HepG2 (cell line): ENCODE results near the gene FOXA3. TPM values are rescaled to one million over a fixed set of nuclear protein-coding genes. Genes with fewer than 3 reads are reported as not detected.

Source experiments
- ATF7 ChIP-seq, 2 experiments: fragments of 450-650 bp in 1 of 2; sonication (generic) in 1 of 2; formaldehyde crosslinking in 1 of 2; IDR thresholded peaks; 2 replicates each; pipeline versions ENCODE4 v1.4.0 to v1.6.1; 2016 to 2020; ENCODE audit warnings: antibody characterized with exemption in 1 of 2, mild to moderate bottlenecking in 1 of 2, missing genetic modification reagents in 1 of 2
- ATRX ChIP-seq: sonication (generic); formaldehyde crosslinking; IDR thresholded peaks from 2 replicates; pipeline ENCODE4 v1.4.0; 2020; ENCODE audit warnings: missing genetic modification reagents, borderline replicate concordance
- REPIN1 ChIP-seq: sonication (generic); formaldehyde crosslinking; IDR thresholded peaks from 2 replicates; pipeline ENCODE4 v1.8.0; 2022; ENCODE audit warnings: missing genetic modification reagents, low read depth, mild to moderate bottlenecking, borderline replicate concordance
- RERE ChIP-seq: IDR thresholded peaks from 2 replicates; pipeline ENCODE4 v1.6.1; 2016; ENCODE audit warnings: low read depth, missing genetic modification reagents, missing compliant biosample characterization
- SNRNP70 ChIP-seq: fragments of 200-400 bp; formaldehyde crosslinking; IDR thresholded peaks from 2 replicates; pipeline ENCODE4 v1.6.1; 2017; ENCODE audit warnings: mild to moderate bottlenecking, low read depth, low read length, moderate library complexity
- ZMAT3 ChIP-seq: sonication (generic); formaldehyde crosslinking; conservative IDR thresholded peaks from 2 replicates; pipeline ENCODE4 v1.7.0; 2021; ENCODE audit warnings: missing genetic modification reagents
- ZNF292 ChIP-seq: sonication (generic); formaldehyde crosslinking; IDR thresholded peaks from 2 replicates; pipeline ENCODE4 v1.8.1; 2022; ENCODE audit warnings: mild to moderate bottlenecking, low read depth, missing genetic modification reagents, borderline replicate concordance
- ZNF652 ChIP-seq: IDR thresholded peaks from 2 replicates; pipeline ENCODE4 v1.6.1; 2016; ENCODE audit warnings: low read depth, borderline replicate concordance
- polyA plus RNA-seq, 8 experiments: library from polyadenylated mRNA; depleted of rRNA in 3 of 8; stranded (reverse) in 7 of 8; unstranded in 1 of 8; fragments of >200 nt; fragmentation: Illumina TruSeq in 4 of 8; extraction: Trizol in 4 of 8; gene quantifications; 2 replicates each; pipeline versions ENCODE4 v1.2.1 to v1.2.3, GENCODE V29; 2011 to 2016; ENCODE audit warnings: low read depth in 4 of 8, missing spikeins in 1 of 8, mixed read lengths in 1 of 8; ENCODE audit not compliant: insufficient read depth in 1 of 8
- total RNA-seq, 5 experiments: library from RNA; depleted of rRNA; stranded (reverse); fragments of >200 nt; fragmentation: Illumina TruSeq; extraction: Trizol; gene quantifications; 2 replicates each; pipeline ENCODE4 v1.2.3, GENCODE V29; 2016; ENCODE audit warnings: low read depth in 1 of 5
- TF ChIP-seq, protein P1 (sequence below), 2 experiments: fragments of 450-650 bp in 1 of 2; sonication (generic) in 1 of 2; formaldehyde crosslinking in 1 of 2; IDR thresholded peaks; 2 replicates each; pipeline versions ENCODE4 v1.6.1 to v1.8.0; 2016 to 2022; ENCODE audit warnings: antibody characterized with exemption in 1 of 2, mild to moderate bottlenecking in 1 of 2, missing genetic modification reagents in 1 of 2
- TF ChIP-seq, protein P2 (sequence below): IDR thresholded peaks from 2 replicates; pipeline ENCODE4 v1.6.1; 2016; ENCODE audit warnings: missing genetic modification reagents, missing compliant biosample characterization
- TF ChIP-seq, protein P3 (sequence below): sonication (generic); formaldehyde crosslinking; IDR thresholded peaks from 2 replicates; pipeline ENCODE4 v1.5.0; 2020; ENCODE audit warnings: mild to moderate bottlenecking, missing genetic modification reagents, moderate library complexity

The FOXA3 gene
- total and polyA plus RNA-seq, 2 of the 13 experiments (the other 11 are each of a cell fraction or from before 2014, with no cell fraction given): 29.8 to 47.6 TPM

GRCh38 chr19:45876161-45876410 is 12.0 kb downstream of the FOXA3 start (continued):
- TF ChIP-seq, protein P1, sequence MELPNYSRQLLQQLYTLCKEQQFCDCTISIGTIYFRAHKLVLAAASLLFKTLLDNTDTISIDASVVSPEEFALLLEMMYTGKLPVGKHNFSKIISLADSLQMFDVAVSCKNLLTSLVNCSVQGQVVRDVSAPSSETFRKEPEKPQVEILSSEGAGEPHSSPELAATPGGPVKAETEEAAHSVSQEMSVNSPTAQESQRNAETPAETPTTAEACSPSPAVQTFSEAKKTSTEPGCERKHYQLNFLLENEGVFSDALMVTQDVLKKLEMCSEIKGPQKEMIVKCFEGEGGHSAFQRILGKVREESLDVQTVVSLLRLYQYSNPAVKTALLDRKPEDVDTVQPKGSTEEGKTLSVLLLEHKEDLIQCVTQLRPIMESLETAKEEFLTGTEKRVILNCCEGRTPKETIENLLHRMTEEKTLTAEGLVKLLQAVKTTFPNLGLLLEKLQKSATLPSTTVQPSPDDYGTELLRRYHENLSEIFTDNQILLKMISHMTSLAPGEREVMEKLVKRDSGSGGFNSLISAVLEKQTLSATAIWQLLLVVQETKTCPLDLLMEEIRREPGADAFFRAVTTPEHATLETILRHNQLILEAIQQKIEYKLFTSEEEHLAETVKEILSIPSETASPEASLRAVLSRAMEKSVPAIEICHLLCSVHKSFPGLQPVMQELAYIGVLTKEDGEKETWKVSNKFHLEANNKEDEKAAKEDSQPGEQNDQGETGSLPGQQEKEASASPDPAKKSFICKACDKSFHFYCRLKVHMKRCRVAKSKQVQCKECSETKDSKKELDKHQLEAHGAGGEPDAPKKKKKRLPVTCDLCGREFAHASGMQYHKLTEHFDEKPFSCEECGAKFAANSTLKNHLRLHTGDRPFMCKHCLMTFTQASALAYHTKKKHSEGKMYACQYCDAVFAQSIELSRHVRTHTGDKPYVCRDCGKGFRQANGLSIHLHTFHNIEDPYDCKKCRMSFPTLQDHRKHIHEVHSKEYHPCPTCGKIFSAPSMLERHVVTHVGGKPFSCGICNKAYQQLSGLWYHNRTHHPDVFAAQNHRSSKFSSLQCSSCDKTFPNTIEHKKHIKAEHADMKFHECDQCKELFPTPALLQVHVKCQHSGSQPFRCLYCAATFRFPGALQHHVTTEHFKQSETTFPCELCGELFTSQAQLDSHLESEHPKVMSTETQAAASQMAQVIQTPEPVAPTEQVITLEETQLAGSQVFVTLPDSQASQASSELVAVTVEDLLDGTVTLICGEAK (IDR thresholded peaks at IDR 0.05): peak; percentile 22; the same call in 1 of the 2 replicates
- TF ChIP-seq, protein P1 (CRISPR knock-in tag; IDR thresholded peaks at IDR 0.05): no peak
- TF ChIP-seq ATF7 (IDR thresholded peaks at IDR 0.05) (0 out of 2 replicates have a peak, but pooled peaks have one; percentile 7), ATF7 (CRISPR knock-in tag; IDR thresholded peaks at IDR 0.05) (no peak), ZNF652 (CRISPR knock-in tag) (no peak), REPIN1 (CRISPR knock-in tag) (no peak), SNRNP70 (no peak), ZMAT3 (CRISPR knock-in tag) (0 out of 2 replicates have a peak, but pooled peaks have one; percentile 0), ZNF292 (CRISPR knock-in tag) (no peak), RERE (no peak), ATRX (CRISPR knock-in tag) (no peak)
- TF ChIP-seq, protein P2, sequence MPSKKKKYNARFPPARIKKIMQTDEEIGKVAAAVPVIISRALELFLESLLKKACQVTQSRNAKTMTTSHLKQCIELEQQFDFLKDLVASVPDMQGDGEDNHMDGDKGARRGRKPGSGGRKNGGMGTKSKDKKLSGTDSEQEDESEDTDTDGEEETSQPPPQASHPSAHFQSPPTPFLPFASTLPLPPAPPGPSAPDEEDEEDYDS (CRISPR knock-in tag): no peak
- TF ChIP-seq, protein P3, sequence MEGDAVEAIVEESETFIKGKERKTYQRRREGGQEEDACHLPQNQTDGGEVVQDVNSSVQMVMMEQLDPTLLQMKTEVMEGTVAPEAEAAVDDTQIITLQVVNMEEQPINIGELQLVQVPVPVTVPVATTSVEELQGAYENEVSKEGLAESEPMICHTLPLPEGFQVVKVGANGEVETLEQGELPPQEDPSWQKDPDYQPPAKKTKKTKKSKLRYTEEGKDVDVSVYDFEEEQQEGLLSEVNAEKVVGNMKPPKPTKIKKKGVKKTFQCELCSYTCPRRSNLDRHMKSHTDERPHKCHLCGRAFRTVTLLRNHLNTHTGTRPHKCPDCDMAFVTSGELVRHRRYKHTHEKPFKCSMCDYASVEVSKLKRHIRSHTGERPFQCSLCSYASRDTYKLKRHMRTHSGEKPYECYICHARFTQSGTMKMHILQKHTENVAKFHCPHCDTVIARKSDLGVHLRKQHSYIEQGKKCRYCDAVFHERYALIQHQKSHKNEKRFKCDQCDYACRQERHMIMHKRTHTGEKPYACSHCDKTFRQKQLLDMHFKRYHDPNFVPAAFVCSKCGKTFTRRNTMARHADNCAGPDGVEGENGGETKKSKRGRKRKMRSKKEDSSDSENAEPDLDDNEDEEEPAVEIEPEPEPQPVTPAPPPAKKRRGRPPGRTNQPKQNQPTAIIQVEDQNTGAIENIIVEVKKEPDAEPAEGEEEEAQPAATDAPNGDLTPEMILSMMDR (CRISPR knock-in tag): no peak
